Vagina (tissue), 2 donors: ENCODE data around the gene ATG2A.

ENCODE experiments used
- CTCF ChIP-seq, 3 experiments: fragments of 450-650 bp in 2 of 3; fragments of 200-600 bp in 1 of 3; sonication (generic) in 1 of 3; IDR thresholded peaks; one replicate each; pipeline ENCODE4 v1.5.1; 2017 to 2019; ENCODE audit warnings: antibody characterized with exemption in 3 of 3, mild to moderate bottlenecking in 2 of 3, moderate library complexity in 2 of 3
- POLR2AphosphoS5 ChIP-seq, 2 donors: sonication (generic); formaldehyde crosslinking; IDR thresholded peaks; one replicate each; pipeline ENCODE4 v1.9.0; 2017; ENCODE audit warnings: antibody characterized with exemption in 2 of 2, mild to moderate bottlenecking in 2 of 2, low read depth in 1 of 2; ENCODE audit not compliant: insufficient read depth in 1 of 2

- TF ChIP-seq CTCF (IDR thresholded peaks at IDR 0.05) (no peak), POLR2AphosphoS5 (IDR thresholded peaks at IDR 0.05; ENCODE audit: insufficient read depth in 1 of 2, low read depth in 1 of 2) (peak; percentile 92 to 93)
These were observed 62.2 kb downstream of the ATG2A start for GRCh38 chr11:64854534-64855502.
